GM18951 (cell line): ENCODE results near the gene NARF.

Experiments
- POLR2A ChIP-seq: IDR thresholded peaks from 4 replicates; pipeline ENCODE4 v1.6.1; 2011; ENCODE audit warnings: mild to moderate bottlenecking; ENCODE audit not compliant: insufficient read length, insufficient read depth; ENCODE audit errors: extremely low read depth
- in situ Hi-C: fragments of 300-500 bp; cut with MboI; formaldehyde crosslinking; loops from one replicate; pipeline ENCODE4 v1.12.0; 2022; ENCODE audit warnings: low sequenced_read_pairs, mixed read lengths, inconsistent platforms; ENCODE audit not compliant: unreplicated experiment

Gene NARF

GRCh38 chr17:82479602-82480001 is 21.1 kb downstream of the NARF start:
- TF ChIP-seq POLR2A: no peak
- in situ Hi-C loops: no loop called here

- in situ Hi-C loops: no loop called here
- TF ChIP-seq POLR2A: no peak
These were observed 21.8 kb downstream of the NARF start for GRCh38 chr17:82480318-82480717.

- in situ Hi-C loops: no loop called here
- no peak for TF ChIP-seq POLR2A
These were observed 24.7 kb downstream of the NARF start for GRCh38 chr17:82483204-82483660.

GRCh38 chr17:82483836-82484235 is 25.3 kb downstream of the NARF start:
- in situ Hi-C loops: no loop called here
- no peak for TF ChIP-seq POLR2A

- in situ Hi-C loops: no loop called here
- no peak for TF ChIP-seq POLR2A
These were observed 27.9 kb downstream of the NARF start for GRCh38 chr17:82486231-82487094.

- in situ Hi-C loops: no loop called here
- no peak for TF ChIP-seq POLR2A
These were observed 29.4 kb downstream of the NARF start for GRCh38 chr17:82487910-82488309.

GRCh38 chr17:82489117-82489516 is 30.6 kb downstream of the NARF start:
- in situ Hi-C loops: no loop called here
- TF ChIP-seq POLR2A: no peak

- TF ChIP-seq POLR2A: no peak
These were observed 31.4 kb downstream of the NARF start for GRCh38 chr17:82489851-82490511.

GRCh38 chr17:82490512-82491195 is 32.1 kb downstream of the NARF start:
- in situ Hi-C loops: no loop called here
- no peak for TF ChIP-seq POLR2A

More at GRCh38 chr17:82489851-82490511, 31.4 kb downstream of the NARF start:
- in situ Hi-C loops: no loop called here

GRCh38 chr17:82491196-82491530 is 32.6 kb downstream of the NARF start:
- no peak for TF ChIP-seq POLR2A
- in situ Hi-C loops: no loop called here

GRCh38 chr17:82491533-82491932 is 33.0 kb downstream of the NARF start:
- in situ Hi-C loops: no loop called here
- no peak for TF ChIP-seq POLR2A

GRCh38 chr17:82492643-82493225 is 34.2 kb downstream of the NARF start:
- no peak for TF ChIP-seq POLR2A
- in situ Hi-C loops: no loop called here

- in situ Hi-C loops: no loop called here
- no peak for TF ChIP-seq POLR2A
These were observed 34.8 kb downstream of the NARF start for GRCh38 chr17:82493226-82493781.
